OCI-LY1 (cell line): ENCODE measurements around the gene CREM.

ENCODE experiments used
- H2AFZ ChIP-seq: fragments of 200-600 bp; sonication (generic), shearing (Covaris generic); 2 replicates; pipeline ENCODE4 v1.6.0; 2014; ENCODE audit warnings: antibody characterized with exemption, mild to moderate bottlenecking, low read length
- H3F3A ChIP-seq: fragments of 200-600 bp; sonication (generic), shearing (Covaris generic); 2 replicates; pipeline ENCODE4 v1.6.0; 2014; ENCODE audit warnings: mild to moderate bottlenecking, antibody characterized with exemption, low read length, moderate library complexity; ENCODE audit not compliant: insufficient read depth
- H3K27ac ChIP-seq: fragments of 200-600 bp; sonication (generic); 2 replicates; pipeline ENCODE4 v1.5.1; 2014; ENCODE audit warnings: low read length, mixed run types, mild to moderate bottlenecking, low read depth; ENCODE audit not compliant: poor library complexity, severe bottlenecking
- H3K27me3 ChIP-seq: fragments of 200-600 bp; sonication (generic); 2 replicates; pipeline ENCODE4 v1.6.0; 2014; ENCODE audit warnings: antibody characterized with exemption, mild to moderate bottlenecking, low read length, moderate library complexity; ENCODE audit not compliant: insufficient read depth
- H3K36me3 ChIP-seq: fragments of 200-600 bp; sonication (generic); 2 replicates; pipeline ENCODE4 v1.6.1; 2014; ENCODE audit warnings: mild to moderate bottlenecking, antibody characterized with exemption, low read length, moderate library complexity, mixed read lengths; ENCODE audit not compliant: insufficient read depth
- H3K4me1 ChIP-seq: fragments of 200-600 bp; sonication (generic); 2 replicates; pipeline ENCODE4 v1.5.1; 2014; ENCODE audit warnings: mild to moderate bottlenecking, low read length, moderate library complexity; ENCODE audit not compliant: insufficient read depth, severe bottlenecking
- H3K4me2 ChIP-seq: fragments of 200-600 bp; sonication (generic), shearing (Covaris generic); 2 replicates; pipeline ENCODE4 v1.6.1; 2014; ENCODE audit warnings: low read length
- H3K4me3 ChIP-seq: fragments of 200-600 bp; sonication (generic); 2 replicates; pipeline ENCODE4 v1.5.1; 2014; ENCODE audit warnings: low read length, low read depth, mild to moderate bottlenecking, mixed read lengths; ENCODE audit not compliant: poor library complexity, severe bottlenecking
- H3K79me2 ChIP-seq: fragments of 200-600 bp; shearing (Covaris generic); 2 replicates; pipeline ENCODE4 v1.6.1; 2016; ENCODE audit warnings: mixed run types, low read length, mixed read lengths; ENCODE audit not compliant: insufficient read depth
- H3K9ac ChIP-seq: fragments of 200-600 bp; sonication (generic), shearing (Covaris generic); 2 replicates; pipeline ENCODE4 v1.6.1; 2014; ENCODE audit warnings: mild to moderate bottlenecking, low read length, mixed read lengths
- H3K9me2 ChIP-seq: fragments of 200-600 bp; sonication (generic), shearing (Covaris generic); 2 replicates; pipeline ENCODE4 v1.6.1; 2014; ENCODE audit warnings: low read depth, mild to moderate bottlenecking, low read length, mixed read lengths
- H3K9me3 ChIP-seq: fragments of 200-600 bp; shearing (Covaris generic); 2 replicates; pipeline ENCODE4 v1.6.1; 2014; ENCODE audit warnings: low read length, mixed read lengths
- H4K20me1 ChIP-seq: fragments of 200-600 bp; sonication (generic), shearing (Covaris generic); 2 replicates; pipeline ENCODE4 v1.6.0; 2016; ENCODE audit warnings: mild to moderate bottlenecking, low read length; ENCODE audit not compliant: insufficient read depth
- EZH2 ChIP-seq: fragments of 200-600 bp; sonication (generic), shearing (Covaris generic); IDR thresholded peaks from 2 replicates; pipeline ENCODE4 v1.8.0; 2017; ENCODE audit warnings: borderline replicate concordance, mixed run types, mild to moderate bottlenecking, antibody characterized with exemption, low read length, moderate library complexity, mixed read lengths
- TF ChIP-seq, protein P1 (sequence below): fragments of 200-600 bp; sonication (generic), shearing (Covaris generic); IDR thresholded peaks from 2 replicates; pipeline ENCODE4 v1.5.1; 2017; ENCODE audit warnings: mild to moderate bottlenecking, antibody characterized with exemption, low read length, moderate library complexity, mixed read lengths

The CREM gene

DNA sequence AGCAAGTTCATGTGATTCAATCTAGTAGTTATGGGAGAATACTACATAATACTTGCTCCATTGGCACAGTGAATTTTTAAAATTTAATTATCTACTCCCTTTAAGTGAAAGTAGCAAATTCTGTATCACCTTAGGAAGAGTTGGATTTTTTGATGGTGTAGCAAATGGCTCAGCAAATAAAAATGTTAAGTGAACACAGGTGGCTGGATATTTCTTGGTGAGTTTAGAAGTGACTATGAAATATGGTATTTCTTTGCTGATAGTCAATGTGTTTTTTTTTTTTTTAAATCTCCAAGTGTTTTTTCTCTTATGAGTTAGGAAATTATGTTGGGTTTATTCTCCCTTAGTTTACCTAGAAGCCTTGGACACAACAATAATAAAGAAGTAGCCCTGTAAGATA is 67.8 kb downstream of the CREM start:
- Histone ChIP-seq H3K9me3 (no peaks in the 10 kb centered on the region), H3K9ac (no peak overlapping the region), H3F3A (no peaks in the 10 kb centered on the region), H3K27ac (no peak overlapping the region), H2AFZ (no peak overlapping the region), H4K20me1 (no peaks in the 10 kb centered on the region), H3K4me2 (no peak overlapping the region), H3K27me3 (no peaks in the 10 kb centered on the region), H3K4me1 (peaks cover 23% of the 10 kb centered on the region), H3K9me2 (no peaks in the 10 kb centered on the region), H3K79me2 (no peaks in the 10 kb centered on the region), H3K4me3 (no peak overlapping the region), H3K36me3 (no peaks in the 10 kb centered on the region)
- no peak for TF ChIP-seq EZH2
- TF ChIP-seq, protein P1, sequence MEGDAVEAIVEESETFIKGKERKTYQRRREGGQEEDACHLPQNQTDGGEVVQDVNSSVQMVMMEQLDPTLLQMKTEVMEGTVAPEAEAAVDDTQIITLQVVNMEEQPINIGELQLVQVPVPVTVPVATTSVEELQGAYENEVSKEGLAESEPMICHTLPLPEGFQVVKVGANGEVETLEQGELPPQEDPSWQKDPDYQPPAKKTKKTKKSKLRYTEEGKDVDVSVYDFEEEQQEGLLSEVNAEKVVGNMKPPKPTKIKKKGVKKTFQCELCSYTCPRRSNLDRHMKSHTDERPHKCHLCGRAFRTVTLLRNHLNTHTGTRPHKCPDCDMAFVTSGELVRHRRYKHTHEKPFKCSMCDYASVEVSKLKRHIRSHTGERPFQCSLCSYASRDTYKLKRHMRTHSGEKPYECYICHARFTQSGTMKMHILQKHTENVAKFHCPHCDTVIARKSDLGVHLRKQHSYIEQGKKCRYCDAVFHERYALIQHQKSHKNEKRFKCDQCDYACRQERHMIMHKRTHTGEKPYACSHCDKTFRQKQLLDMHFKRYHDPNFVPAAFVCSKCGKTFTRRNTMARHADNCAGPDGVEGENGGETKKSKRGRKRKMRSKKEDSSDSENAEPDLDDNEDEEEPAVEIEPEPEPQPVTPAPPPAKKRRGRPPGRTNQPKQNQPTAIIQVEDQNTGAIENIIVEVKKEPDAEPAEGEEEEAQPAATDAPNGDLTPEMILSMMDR = no peak

DNA sequence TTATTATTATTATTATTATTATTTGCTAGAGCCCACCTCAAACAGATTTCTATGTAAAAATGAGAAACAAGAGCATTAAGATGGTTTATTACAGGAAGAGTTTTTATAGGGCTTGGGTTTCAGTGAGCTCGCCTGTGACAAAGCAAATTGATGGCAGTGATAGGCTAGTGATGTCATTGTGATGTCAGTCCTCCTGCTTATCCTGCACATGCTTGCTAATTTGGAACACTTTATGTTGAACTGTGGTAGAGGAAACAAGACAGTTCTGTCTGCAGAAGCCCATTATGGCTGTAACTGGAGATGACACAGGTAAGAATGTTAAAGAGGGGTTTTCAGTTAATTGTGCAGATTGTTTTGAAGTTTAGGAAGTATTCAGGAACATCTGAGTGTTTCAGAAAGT is 68.3 kb downstream of the CREM start:
- Histone ChIP-seq H3K4me3 (peak overlapping the region; percentile 40), H3K79me2 (no peaks in the 10 kb centered on the region), H3K9me3 (no peaks in the 10 kb centered on the region), H2AFZ (no peak overlapping the region), H3F3A (no peaks in the 10 kb centered on the region), H3K36me3 (no peaks in the 10 kb centered on the region), H3K4me1 (peaks cover 23% of the 10 kb centered on the region), H3K27me3 (no peaks in the 10 kb centered on the region), H3K9ac (peak overlapping the region; percentile 13; the same call in 1 of the 2 replicates), H3K9me2 (no peaks in the 10 kb centered on the region), H4K20me1 (no peaks in the 10 kb centered on the region), H3K27ac (peak overlapping the region; percentile 69), H3K4me2 (peak overlapping the region; percentile 71)
- TF ChIP-seq, protein P1 = no peak
- no peak for TF ChIP-seq EZH2

DNA sequence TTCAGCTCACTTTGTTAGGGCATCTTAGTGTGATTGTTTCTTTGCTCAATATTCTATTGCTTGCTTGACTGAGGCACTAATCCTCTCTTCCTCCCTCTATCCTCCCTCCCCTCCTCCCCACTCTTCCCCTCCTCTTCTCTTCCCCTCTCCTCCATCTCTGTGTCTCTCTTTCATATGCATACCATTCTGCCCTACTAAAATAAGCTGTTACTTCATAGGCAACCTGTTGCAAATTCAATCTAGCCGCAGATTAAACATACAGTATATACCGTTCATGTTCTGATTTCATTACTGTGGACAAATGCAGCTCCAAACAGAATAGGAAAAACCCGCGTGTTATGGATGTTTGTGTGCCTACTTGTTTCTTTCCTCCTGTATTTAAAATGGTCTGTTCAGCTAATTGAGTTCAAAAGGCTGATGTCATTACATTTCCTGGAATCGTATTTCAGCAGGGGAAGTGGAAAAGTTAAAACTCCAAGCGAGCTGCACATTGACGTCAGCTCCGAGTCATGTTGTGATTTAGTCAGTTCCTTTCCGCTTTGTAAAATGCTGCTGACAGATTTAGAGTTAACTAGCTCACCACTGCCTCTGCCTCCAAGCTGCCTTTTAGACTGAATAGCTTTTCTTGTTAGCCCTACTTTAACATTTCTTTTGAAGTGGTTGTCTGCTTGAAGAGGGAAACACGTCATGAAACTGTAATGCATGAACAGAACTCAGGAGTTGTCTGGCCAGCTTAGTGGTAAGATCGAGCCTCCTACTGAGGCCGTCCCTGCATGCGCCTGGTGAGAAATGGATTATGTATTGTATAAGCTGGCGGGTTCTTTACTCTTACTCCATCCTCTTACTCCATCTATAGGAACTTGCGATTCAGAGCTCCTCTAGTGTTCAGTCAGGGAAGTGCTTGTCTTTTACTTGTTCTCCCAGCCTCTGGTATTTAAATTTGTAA is 69.0 kb downstream of the CREM start:
- Histone ChIP-seq H3K27me3 (no peaks in the 10 kb centered on the region), H4K20me1 (no peaks in the 10 kb centered on the region), H3K4me3 (peak overlapping the region; percentile 40), H2AFZ (peak overlapping the region; percentile 32), H3K36me3 (no peaks in the 10 kb centered on the region), H3K79me2 (no peaks in the 10 kb centered on the region), H3K9me2 (no peaks in the 10 kb centered on the region), H3K27ac (peak overlapping the region; percentile 69), H3K4me1 (peaks cover 23% of the 10 kb centered on the region), H3F3A (no peaks in the 10 kb centered on the region), H3K4me2 (peak overlapping the region; percentile 71), H3K9ac (peak overlapping the region; percentile 13), H3K9me3 (no peaks in the 10 kb centered on the region)
- TF ChIP-seq, protein P1 = peak; percentile 79
- no peak for TF ChIP-seq EZH2
